Choroid plexus epithelial cell (primary cell): ENCODE data around the gene BRIX1.

Source experiments
- DNase-seq: peaks from one replicate; pipeline ENCODE4 v3.0.0-alpha.2; 2010; ENCODE audit warnings: low read depth
- H3K4me3 ChIP-seq: 2 replicates; pipeline ENCODE4 v1.5.1; 2011; ENCODE audit warnings: low read depth, mild to moderate bottlenecking, control low read depth, low read length, moderate library complexity
- TF ChIP-seq, protein P1 (sequence below): conservative IDR thresholded peaks from 2 replicates; pipeline ENCODE4 v1.5.1; 2011; ENCODE audit warnings: low read depth, mild to moderate bottlenecking, control low read depth, inconsistent platforms, low read length, moderate library complexity

BRIX1 gene, protein sequence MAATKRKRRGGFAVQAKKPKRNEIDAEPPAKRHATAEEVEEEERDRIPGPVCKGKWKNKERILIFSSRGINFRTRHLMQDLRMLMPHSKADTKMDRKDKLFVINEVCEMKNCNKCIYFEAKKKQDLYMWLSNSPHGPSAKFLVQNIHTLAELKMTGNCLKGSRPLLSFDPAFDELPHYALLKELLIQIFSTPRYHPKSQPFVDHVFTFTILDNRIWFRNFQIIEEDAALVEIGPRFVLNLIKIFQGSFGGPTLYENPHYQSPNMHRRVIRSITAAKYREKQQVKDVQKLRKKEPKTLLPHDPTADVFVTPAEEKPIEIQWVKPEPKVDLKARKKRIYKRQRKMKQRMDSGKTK

GRCh38 chr5:34915139-34915855, at the start of gene BRIX1, which contains the start of gene RAD1:
TSS of gene BRIX1 (plus strand) at chr5:34915711. CDS start at chr5:34915739, 28 bp downstream.
TSS of gene RAD1 (minus strand) at chr5:34915504. CDS start at chr5:34914892, 612 bp downstream.
- TF ChIP-seq, protein P1, sequence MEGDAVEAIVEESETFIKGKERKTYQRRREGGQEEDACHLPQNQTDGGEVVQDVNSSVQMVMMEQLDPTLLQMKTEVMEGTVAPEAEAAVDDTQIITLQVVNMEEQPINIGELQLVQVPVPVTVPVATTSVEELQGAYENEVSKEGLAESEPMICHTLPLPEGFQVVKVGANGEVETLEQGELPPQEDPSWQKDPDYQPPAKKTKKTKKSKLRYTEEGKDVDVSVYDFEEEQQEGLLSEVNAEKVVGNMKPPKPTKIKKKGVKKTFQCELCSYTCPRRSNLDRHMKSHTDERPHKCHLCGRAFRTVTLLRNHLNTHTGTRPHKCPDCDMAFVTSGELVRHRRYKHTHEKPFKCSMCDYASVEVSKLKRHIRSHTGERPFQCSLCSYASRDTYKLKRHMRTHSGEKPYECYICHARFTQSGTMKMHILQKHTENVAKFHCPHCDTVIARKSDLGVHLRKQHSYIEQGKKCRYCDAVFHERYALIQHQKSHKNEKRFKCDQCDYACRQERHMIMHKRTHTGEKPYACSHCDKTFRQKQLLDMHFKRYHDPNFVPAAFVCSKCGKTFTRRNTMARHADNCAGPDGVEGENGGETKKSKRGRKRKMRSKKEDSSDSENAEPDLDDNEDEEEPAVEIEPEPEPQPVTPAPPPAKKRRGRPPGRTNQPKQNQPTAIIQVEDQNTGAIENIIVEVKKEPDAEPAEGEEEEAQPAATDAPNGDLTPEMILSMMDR, result peak; percentile 29
- peak; percentile 98 for DNase-seq
- H3K4me3 ChIP-seq, result peak within 1 kb of the TSS; percentile 96

GRCh38 chr5:34866989-34867471, 48.5 kb upstream of the BRIX1 start:
- TF ChIP-seq, protein P1, result no peak
- DNase-seq, result no peak

GRCh38 chr5:34867660-34868059, 47.9 kb upstream of the BRIX1 start:
- DNase-seq, result no peak
- no peak overlapping the region for H3K4me3 ChIP-seq
- TF ChIP-seq, protein P1, result no peak

More at GRCh38 chr5:34866989-34867471, 48.5 kb upstream of the BRIX1 start:
- H3K4me3 ChIP-seq, result no peak overlapping the region

GRCh38 chr5:34868791-34869190, 46.7 kb upstream of the BRIX1 start:
- TF ChIP-seq, protein P1, result no peak
- no peak for DNase-seq
- H3K4me3 ChIP-seq, result no peak overlapping the region

- no peak for DNase-seq
- H3K4me3 ChIP-seq, result no peak overlapping the region
- TF ChIP-seq, protein P1, result no peak
Measured at GRCh38 chr5:34869256-34869655, 46.3 kb upstream of the BRIX1 start.

DNA sequence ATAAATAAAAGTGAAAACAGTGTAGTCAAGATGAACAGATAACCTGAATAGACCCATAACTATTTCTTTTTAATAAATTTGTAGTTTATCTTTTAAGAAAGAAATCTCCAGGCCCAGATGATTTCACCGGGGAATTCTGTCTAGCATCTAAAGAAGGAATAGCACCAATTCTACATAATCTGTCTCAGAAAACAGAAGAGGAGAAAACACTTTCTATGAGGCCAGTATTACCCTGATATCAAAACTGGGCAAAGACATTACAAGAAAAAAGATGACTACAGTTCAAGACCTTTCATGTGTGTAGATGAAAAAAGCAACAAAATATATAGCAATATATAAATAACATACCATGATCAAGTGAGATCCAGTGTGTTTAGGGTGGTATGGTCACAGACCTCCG, 45.1 kb upstream of the BRIX1 start:
- no peak for DNase-seq
- no peak overlapping the region for H3K4me3 ChIP-seq
- TF ChIP-seq, protein P1, result no peak
